A549 treated with RU486 at 1 μM for 4 hours (cell line): ENCODE data around the gene CNTLN. TPM values are rescaled to one million over a fixed set of nuclear protein-coding genes. Genes with fewer than 3 reads are reported as not detected.

Source experiments
- total RNA-seq: library from RNA; stranded (reverse); fragments of 200-300 nt; extraction: Qiagen RNA extraction; gene quantifications from 5 replicates; pipeline ENCODE4 v1.2.3, GENCODE V29; 2022; ENCODE audit warnings: low read depth

CNTLN gene, protein sequence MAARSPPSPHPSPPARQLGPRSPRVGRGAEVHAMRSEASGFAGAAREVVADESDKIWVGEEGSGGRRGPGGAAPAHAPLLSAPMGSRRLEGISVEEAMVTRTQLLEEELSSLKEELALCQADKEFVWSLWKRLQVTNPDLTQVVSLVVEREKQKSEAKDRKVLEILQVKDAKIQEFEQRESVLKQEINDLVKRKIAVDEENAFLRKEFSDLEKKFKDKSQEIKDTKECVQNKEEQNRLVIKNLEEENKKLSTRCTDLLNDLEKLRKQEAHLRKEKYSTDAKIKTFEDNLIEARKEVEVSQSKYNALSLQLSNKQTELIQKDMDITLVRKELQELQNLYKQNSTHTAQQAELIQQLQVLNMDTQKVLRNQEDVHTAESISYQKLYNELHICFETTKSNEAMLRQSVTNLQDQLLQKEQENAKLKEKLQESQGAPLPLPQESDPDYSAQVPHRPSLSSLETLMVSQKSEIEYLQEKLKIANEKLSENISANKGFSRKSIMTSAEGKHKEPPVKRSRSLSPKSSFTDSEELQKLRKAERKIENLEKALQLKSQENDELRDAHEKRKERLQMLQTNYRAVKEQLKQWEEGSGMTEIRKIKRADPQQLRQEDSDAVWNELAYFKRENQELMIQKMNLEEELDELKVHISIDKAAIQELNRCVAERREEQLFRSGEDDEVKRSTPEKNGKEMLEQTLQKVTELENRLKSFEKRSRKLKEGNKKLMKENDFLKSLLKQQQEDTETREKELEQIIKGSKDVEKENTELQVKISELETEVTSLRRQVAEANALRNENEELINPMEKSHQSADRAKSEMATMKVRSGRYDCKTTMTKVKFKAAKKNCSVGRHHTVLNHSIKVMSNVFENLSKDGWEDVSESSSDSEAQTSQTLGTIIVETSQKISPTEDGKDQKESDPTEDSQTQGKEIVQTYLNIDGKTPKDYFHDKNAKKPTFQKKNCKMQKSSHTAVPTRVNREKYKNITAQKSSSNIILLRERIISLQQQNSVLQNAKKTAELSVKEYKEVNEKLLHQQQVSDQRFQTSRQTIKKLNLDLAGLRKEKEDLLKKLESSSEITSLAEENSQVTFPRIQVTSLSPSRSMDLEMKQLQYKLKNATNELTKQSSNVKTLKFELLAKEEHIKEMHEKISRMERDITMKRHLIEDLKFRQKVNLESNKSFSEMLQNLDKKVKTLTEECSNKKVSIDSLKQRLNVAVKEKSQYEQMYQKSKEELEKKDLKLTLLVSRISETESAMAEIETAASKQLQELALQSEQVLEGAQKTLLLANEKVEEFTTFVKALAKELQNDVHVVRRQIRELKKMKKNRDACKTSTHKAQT (N-terminal part only)
- total RNA-seq = 2.4 to 7.0 TPM (median 5.7 TPM) in 5 replicates

GRCh38 chr9:17134396-17135294, at the start of gene CNTLN:
Gene CNTLN (plus strand): TSS chr9:17135040. CDS start chr9:17135066, 26 bp downstream.

